BLaER1 treated with 17β-estradiol and CSF1 and Interleukin-3, amounts not matched to agents 10 nM and 100 nM (cell line): ENCODE results near the gene KRTAP4-7.
"Not testable (repeated sequence)": the region's sequence is repeated elsewhere in the genome, so short reads cannot be mapped to it uniquely, and the experiment has no call there.

ENCODE experiments used
- H3K27ac ChIP-seq, 11 experiments: shearing (Covaris generic); formaldehyde crosslinking; 2 replicates each; pipeline ENCODE4 v1.8.1; 2022
- H3K27me3 ChIP-seq, 11 experiments: shearing (Covaris generic); formaldehyde crosslinking; 2 replicates each; pipeline ENCODE4 v1.8.1; 2022
- H3K36me3 ChIP-seq, 11 experiments: shearing (Covaris generic); formaldehyde crosslinking; 2 replicates each; pipeline ENCODE4 v1.8.1; 2022
- H3K4me1 ChIP-seq, 10 experiments: shearing (Covaris generic); formaldehyde crosslinking; 2 replicates each; pipeline ENCODE4 v1.8.1; 2022
- H3K4me2 ChIP-seq, 11 experiments: shearing (Covaris generic); formaldehyde crosslinking; 2 replicates each; pipeline ENCODE4 v1.8.1; 2022
- H3K4me3 ChIP-seq, 10 experiments: shearing (Covaris generic); formaldehyde crosslinking; 2 replicates each; pipeline ENCODE4 v1.8.1; 2022
- H3K9ac ChIP-seq, 11 experiments: shearing (Covaris generic); formaldehyde crosslinking; 2 replicates each; pipeline ENCODE4 v1.8.1; 2022
- H3K9me3 ChIP-seq, 11 experiments: shearing (Covaris generic); formaldehyde crosslinking; replicated peaks in 1 of 11; 2 replicates each; pipeline ENCODE4 v1.8.1; 2022
- H4K20me1 ChIP-seq, 11 experiments: shearing (Covaris generic); formaldehyde crosslinking; 2 replicates each; pipeline ENCODE4 v1.8.1; 2022
- Cebpa-rat ChIP-seq, 11 experiments: shearing (Covaris generic); IDR thresholded peaks; 2 replicates each; pipeline ENCODE4 v1.8.1; 2022

KRTAP4-7 gene

DNA sequence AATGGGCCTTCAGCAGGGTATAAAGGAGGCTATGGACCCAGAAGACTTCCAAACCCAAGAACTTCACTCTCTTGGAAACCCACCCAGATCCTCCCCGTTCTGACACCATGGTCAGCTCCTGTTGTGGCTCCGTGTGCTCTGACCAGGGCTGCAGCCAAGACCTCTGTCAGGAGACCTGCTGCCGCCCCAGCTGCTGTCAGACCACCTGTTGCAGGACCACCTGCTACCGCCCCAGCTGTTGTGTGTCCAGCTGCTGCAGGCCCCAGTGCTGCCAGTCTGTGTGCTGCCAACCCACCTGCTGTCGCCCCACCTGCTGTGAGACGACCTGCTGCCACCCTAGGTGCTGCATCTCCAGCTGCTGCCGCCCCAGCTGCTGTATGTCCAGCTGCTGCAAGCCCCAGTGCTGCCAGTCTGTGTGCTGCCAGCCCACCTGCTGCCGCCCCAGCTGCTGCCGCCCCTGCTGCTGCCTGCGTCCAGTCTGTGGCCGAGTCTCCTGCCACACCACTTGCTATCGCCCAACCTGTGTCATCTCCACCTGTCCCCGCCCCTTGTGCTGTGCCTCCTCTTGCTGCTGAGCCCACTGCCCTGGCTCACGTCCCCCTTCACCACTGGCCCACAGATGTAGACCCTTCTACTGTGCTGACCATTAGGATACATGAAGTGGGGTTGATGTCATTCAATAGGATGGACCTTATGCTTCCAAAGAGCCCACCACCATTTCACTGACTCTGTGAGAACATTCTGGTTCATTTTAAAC, at the start of gene KRTAP4-7:
Gene KRTAP4-7 (plus strand): TSS at position 51 of the 757 bp plus-strand sequence. CDS start 57 bp downstream, at position 108.
- H3K36me3 ChIP-seq, H3K27me3 ChIP-seq, H3K27ac ChIP-seq, H3K4me2 ChIP-seq, H3K9me3 ChIP-seq, H3K9ac ChIP-seq, H3K4me1 ChIP-seq, H3K4me3 ChIP-seq, H4K20me1 ChIP-seq: not testable (repeated sequence)

DNA sequence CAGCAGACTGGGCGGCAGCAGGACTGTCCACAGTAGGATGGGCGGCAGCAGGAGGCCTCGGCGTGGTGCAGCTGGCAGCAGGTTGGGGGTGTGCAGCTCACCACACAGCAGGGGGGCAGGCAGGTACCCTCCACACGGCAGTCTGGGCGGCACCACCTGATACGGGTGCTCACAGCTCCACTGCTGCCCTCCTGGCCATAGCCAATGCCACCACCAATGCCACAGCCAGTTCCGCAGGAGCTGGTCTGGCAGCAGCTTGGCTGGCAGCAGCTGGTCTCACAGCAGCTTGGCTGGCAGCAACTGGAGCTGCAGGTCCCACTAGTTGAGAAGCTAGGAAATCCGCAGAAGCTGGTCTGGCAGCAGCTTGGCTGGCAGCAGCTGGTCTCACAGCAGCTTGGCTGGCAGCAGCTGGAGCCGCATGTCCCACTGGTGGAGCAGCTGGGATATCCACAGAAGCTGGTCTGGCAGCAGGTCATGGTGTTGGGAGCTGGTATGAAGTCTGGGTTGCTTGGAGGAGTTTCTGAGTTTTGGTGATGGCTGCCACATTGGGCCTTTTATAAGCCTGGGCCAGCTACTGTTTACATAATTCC, 49.5 kb upstream of the KRTAP4-7 start, which contains the start of gene KRTAP1-3:
Gene KRTAP1-3 (minus strand): TSS at position 529 of the 590 bp plus-strand sequence. CDS start 53 bp downstream, at position 476.
- not testable (repeated sequence) for H3K9me3 ChIP-seq, H4K20me1 ChIP-seq, H3K9ac ChIP-seq, H3K27me3 ChIP-seq, H3K4me1 ChIP-seq, H3K36me3 ChIP-seq, H3K4me3 ChIP-seq, H3K27ac ChIP-seq, H3K4me2 ChIP-seq

DNA sequence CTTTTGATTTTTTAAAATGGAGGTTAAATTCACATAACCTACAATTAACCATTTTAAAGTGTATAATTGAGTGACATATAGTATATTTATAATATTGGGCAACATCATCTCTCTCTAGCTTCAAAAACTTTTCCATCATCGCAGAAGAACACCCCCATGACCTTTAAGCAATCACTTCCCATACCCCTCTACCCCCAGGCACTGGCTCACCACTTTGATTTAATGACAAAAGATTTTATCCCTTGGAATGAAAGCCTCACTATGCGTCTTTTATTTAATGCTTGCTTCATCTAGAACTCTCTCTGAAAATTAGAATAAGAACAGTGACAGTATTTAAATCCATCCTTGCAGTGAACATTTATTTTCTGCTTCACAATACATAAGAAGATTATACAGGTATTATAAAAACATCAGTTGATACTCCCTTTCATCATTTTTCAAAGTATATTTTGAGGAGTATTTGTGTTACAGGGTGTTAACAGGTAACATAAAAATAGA, 46.0 kb upstream of the KRTAP4-7 start:
- Histone ChIP-seq H3K4me2 (no peak overlapping the region), H3K4me3 (no peak overlapping the region)
- no peak for TF ChIP-seq Cebpa-rat (IDR thresholded peaks at IDR 0.05)

DNA sequence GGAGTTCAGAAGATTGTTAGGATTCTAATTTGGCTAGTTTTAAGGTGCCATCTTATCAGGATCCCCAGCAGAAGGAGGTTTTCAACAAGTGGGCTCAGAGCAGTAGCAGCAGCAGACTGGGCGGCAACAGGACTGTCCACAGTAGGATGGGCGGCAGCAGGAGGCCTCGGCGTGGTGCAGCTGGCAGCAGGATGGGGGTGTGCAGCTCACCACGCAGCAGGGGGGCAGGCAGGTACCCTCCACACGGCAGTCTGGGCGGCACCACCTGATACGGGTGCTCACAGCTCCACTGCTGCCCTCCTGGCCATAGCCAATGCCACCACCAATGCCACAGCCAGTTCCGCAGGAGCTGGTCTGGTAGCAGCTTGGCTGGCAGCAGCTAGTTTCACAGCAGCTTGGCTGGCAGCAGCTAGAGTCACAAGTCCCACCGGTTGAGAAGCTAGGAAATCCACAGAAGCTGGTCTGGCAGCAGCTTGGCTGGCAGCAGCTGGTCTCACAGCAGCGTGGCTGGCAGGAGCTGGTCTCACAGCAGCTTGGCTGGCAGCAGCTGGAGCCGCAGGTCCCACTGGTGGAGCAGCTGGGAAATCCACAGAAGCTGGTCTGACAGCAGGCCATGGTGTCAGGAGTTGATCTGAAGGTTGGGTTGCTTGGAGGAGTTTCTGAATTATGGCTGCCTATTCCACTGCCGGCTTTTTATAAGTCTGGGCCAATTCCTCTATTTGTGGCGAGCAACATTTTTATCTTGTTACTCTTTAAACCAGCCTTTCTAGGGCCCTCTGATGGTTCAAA, 43.0 kb upstream of the KRTAP4-7 start, which contains the start of gene KRTAP1-1:
Gene KRTAP1-1 (minus strand): TSS at position 668 of the 789 bp plus-strand sequence. CDS start 53 bp downstream, at position 615.
- not testable (repeated sequence) for H3K9ac ChIP-seq, H3K27me3 ChIP-seq, H3K36me3 ChIP-seq, H3K4me2 ChIP-seq, H3K4me1 ChIP-seq, H3K4me3 ChIP-seq, H3K27ac ChIP-seq, H4K20me1 ChIP-seq
- peaks cover 7 to 18% (median 14%) of the 10 kb centered on the region in 11 experiments; a peak in 20 of 22 replicates for H3K9me3 ChIP-seq

More for the DNA sequence above, 46.0 kb upstream of the KRTAP4-7 start:
- Histone ChIP-seq H3K9ac (no peak overlapping the region), H3K36me3 (no peaks in the 10 kb centered on the region), H4K20me1 (no peaks in the 10 kb centered on the region), H3K9me3 (peaks cover under 1 to 6% (median 5%) of the 10 kb centered on the region in 11 experiments; a peak in 13 of 22 replicates), H3K27ac (no peak overlapping the region), H3K27me3 (no peaks in the 10 kb centered on the region), H3K4me1 (no peaks in the 10 kb centered on the region)

DNA sequence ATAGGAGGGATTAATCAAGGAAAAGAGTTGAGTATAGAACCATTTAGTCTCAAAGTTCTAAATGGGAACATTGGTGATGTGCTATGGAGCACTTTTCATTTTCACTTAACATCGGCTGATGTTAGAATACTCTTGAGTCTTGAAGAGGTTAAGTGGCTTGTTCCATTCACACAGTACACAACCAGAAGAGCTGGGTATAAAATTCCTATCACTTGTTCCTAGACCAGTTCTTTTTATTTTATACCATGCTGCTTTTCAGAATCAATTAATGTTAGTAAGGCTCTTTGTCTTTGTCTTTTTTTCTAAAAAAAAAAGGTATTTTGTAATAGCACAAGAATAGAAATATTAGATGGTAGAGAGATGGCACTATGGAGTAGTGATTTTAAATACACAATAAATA, 41.0 kb upstream of the KRTAP4-7 start:
- H3K4me3 ChIP-seq, result no peak overlapping the region
- H3K27ac ChIP-seq, result no peak overlapping the region
- no peaks in the 10 kb centered on the region for H3K27me3 ChIP-seq
- TF ChIP-seq Cebpa-rat (IDR thresholded peaks at IDR 0.05), result no peak
- H3K9me3 ChIP-seq, result peaks cover 7 to 18% (median 14%) of the 10 kb centered on the region in 11 experiments; a peak in 20 of 22 replicates
- H3K36me3 ChIP-seq, result no peaks in the 10 kb centered on the region
- H3K9ac ChIP-seq, result no peak overlapping the region
- no peak overlapping the region for H3K4me2 ChIP-seq
- no peaks in the 10 kb centered on the region for H3K4me1 ChIP-seq
- H4K20me1 ChIP-seq, result no peaks in the 10 kb centered on the region

DNA sequence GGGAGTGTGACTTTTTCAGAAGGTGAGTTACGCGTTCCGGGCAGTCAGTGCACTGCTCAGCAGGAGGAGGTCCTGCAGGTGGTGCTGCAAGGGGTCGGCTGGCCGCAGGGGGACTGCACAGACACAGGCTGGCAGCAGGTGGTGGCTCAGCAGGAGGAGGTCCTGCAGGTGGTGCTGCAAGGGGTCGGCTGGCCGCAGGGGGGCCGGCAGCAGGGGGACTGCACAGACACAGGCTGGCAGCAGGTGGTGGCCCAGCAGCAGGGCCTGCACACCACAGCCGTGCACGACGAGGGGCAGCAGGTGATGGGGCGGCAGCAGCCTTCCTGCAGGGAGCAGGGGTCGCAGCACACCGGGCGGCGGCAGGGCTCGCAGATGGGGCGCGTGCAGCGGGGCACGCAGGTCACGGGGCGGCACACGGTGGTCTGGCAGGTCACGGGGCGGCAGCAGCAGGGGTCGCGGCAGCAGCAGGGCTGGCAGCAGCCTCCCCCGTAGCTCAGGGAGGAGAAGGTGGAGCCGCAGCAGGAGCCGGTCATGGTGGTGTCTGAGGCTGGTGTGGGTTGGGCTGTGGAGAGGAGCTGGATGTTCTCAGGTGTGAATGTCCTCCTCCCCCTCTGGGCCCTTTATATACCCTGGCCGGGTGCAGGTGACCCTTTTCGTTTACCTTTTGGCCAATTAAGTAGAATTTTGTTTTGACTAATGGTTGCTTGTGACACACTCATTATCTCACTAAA, 37.0 kb upstream of the KRTAP4-7 start, which contains the start of gene KRTAP2-1:
Gene KRTAP2-1 (minus strand): TSS at position 582 of the 731 bp plus-strand sequence. CDS start 49 bp downstream, at position 533.
- H3K4me1 ChIP-seq, H3K27ac ChIP-seq, H3K4me3 ChIP-seq, H4K20me1 ChIP-seq, H3K27me3 ChIP-seq, H3K4me2 ChIP-seq, H3K36me3 ChIP-seq, H3K9ac ChIP-seq: not testable (repeated sequence)
- H3K9me3 ChIP-seq, result peaks cover 7 to 18% (median 14%) of the 10 kb centered on the region in 11 experiments; a peak in 20 of 22 replicates

DNA sequence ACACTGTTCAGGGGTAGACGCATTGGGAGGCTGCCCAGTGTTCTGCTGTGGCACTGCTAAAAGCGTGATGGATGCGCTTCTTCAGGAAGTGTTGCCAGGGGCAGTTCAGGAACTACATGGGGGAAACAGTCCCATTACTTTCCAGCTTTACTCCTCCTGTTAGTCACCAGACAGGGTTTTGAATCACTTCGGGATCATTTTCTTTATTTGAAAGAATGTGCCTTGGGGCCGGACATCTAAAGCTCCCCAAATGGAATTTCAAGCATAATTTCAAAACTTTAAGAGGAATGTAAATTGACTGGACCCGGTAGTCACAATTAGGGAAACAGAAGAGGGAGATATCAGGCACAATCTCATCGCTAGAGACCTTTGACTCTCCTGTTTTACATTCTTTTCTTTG, 35.5 kb upstream of the KRTAP4-7 start:
- Histone ChIP-seq H3K27ac (no peak overlapping the region), H3K36me3 (no peaks in the 10 kb centered on the region), H3K4me1 (no peaks in the 10 kb centered on the region), H3K9me3 (peaks cover 0 to 14% (median 6%) of the 10 kb centered on the region in 11 experiments; a peak in 19 of 22 replicates), H3K9ac (no peak overlapping the region), H3K4me3 (no peak overlapping the region), H3K4me2 (no peak overlapping the region), H3K27me3 (no peaks in the 10 kb centered on the region), H4K20me1 (no peaks in the 10 kb centered on the region)
- no peak for TF ChIP-seq Cebpa-rat (IDR thresholded peaks at IDR 0.05)

DNA sequence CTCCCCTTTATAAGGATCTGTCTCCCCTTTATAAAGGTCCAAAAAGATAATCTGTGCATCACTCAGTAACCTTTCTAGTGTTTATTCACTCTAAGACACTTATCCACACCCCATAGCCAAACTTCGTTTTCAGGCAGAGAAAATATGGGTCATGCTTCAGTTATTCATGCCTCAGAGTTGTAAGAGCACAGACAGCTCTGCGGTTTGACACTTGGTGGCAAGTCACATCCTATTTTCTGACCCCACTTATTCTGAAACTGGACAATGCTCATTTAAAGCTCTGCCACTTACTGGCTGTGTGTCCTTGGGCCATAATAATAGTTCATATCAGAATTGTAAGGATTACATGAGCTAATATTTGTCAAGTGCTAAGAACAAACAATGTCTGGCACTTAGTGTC, 34.8 kb upstream of the KRTAP4-7 start:
- no peak overlapping the region for H3K4me2 ChIP-seq
- H3K4me3 ChIP-seq, result no peak overlapping the region
- peaks cover 0 to 9% (median 0%) of the 10 kb centered on the region in 11 experiments; a peak in 6 of 22 replicates for H3K9me3 ChIP-seq
- no peak overlapping the region for H3K27ac ChIP-seq
- no peaks in the 10 kb centered on the region for H3K4me1 ChIP-seq
- TF ChIP-seq Cebpa-rat (IDR thresholded peaks at IDR 0.05), result no peak
- H3K9ac ChIP-seq, result no peak overlapping the region
- no peaks in the 10 kb centered on the region for H3K27me3 ChIP-seq
- H3K36me3 ChIP-seq, result no peaks in the 10 kb centered on the region
- no peaks in the 10 kb centered on the region for H4K20me1 ChIP-seq
